ENCODE results near the gene SOAT1. TPM values are rescaled to one million over a fixed set of nuclear protein-coding genes. Genes with fewer than 3 reads are reported as not detected.

The SOAT1 gene
- total RNA-seq, 2 experiments from 2014 or later = 35.7 to 37.2 TPM

GRCh38 chr1:179380299-179380698 is 86.7 kb downstream of the SOAT1 start:
- DNase-seq = no peak
- Histone ChIP-seq H3K27me3 (ENCODE audit: control insufficient read depth in 1 of 2, insufficient read depth in 2 of 2, low read length in 2 of 2) (no peaks in the 10 kb centered on the region), H3K36me3 (ENCODE audit: insufficient read depth, low read length) (no peaks in the 10 kb centered on the region), H3K4me1 (ENCODE audit: insufficient read depth, low read length) (no peaks in the 10 kb centered on the region), H3K4me3 (ENCODE audit: low read length) (no peak overlapping the region), H3K27ac (ENCODE audit: low read depth in 1 of 2, low read length in 2 of 2) (no peak overlapping the region), H3K9me3 (ENCODE audit: control insufficient read depth in 1 of 2, insufficient read depth in 1 of 2, low read length in 2 of 2) (no peaks in the 10 kb centered on the region)
- CTCF ChIA-PET = no interaction called here
- Mint-ChIP-seq H3K36me3 (ENCODE audit: low read depth) (no peaks in the 10 kb centered on the region), H3K27me3 (no peaks in the 10 kb centered on the region), H3K4me3 (no peak overlapping the region), H3K27ac (no peak overlapping the region), H3K4me1 (ENCODE audit: low read depth) (no peaks in the 10 kb centered on the region), H3K9me3 (no peaks in the 10 kb centered on the region)
- POLR2A ChIA-PET = no interaction called here
- no peak for TF ChIP-seq CTCF (IDR thresholded peaks at IDR 0.05)
- no peak for ATAC-seq (ENCODE audit: poor library complexity)
- intact Hi-C loops (cut with DNase I, micrococcal nuclease) = no loop called here

GRCh38 chr1:179384027-179384426 is 90.4 kb downstream of the SOAT1 start:
- TF ChIP-seq CTCF (IDR thresholded peaks at IDR 0.05) = no peak
- Histone ChIP-seq H3K9me3 (ENCODE audit: control insufficient read depth in 1 of 2, insufficient read depth in 1 of 2, low read length in 2 of 2) (no peaks in the 10 kb centered on the region), H3K4me3 (ENCODE audit: low read length) (no peak overlapping the region), H3K36me3 (ENCODE audit: insufficient read depth, low read length) (no peaks in the 10 kb centered on the region), H3K27me3 (ENCODE audit: control insufficient read depth in 1 of 2, insufficient read depth in 2 of 2, low read length in 2 of 2) (no peaks in the 10 kb centered on the region), H3K4me1 (ENCODE audit: insufficient read depth, low read length) (no peaks in the 10 kb centered on the region), H3K27ac (ENCODE audit: low read depth in 1 of 2, low read length in 2 of 2) (no peak overlapping the region)
- Mint-ChIP-seq H3K9me3 (no peaks in the 10 kb centered on the region), H3K4me3 (no peak overlapping the region), H3K36me3 (ENCODE audit: low read depth) (no peaks in the 10 kb centered on the region), H3K4me1 (ENCODE audit: low read depth) (no peaks in the 10 kb centered on the region), H3K27ac (no peak overlapping the region), H3K27me3 (no peaks in the 10 kb centered on the region)
- ATAC-seq (ENCODE audit: poor library complexity) (no peak), DNase-seq (no peak)
- intact Hi-C loops (cut with DNase I, micrococcal nuclease) = no loop called here
- ChIA-PET CTCF (no interaction called here), POLR2A (no interaction called here)

GRCh38 chr1:179385510-179385909 is 91.9 kb downstream of the SOAT1 start:
- Mint-ChIP-seq H3K4me3 (no peak overlapping the region), H3K27me3 (no peaks in the 10 kb centered on the region), H3K4me1 (ENCODE audit: low read depth) (no peaks in the 10 kb centered on the region), H3K36me3 (ENCODE audit: low read depth) (no peaks in the 10 kb centered on the region), H3K9me3 (no peaks in the 10 kb centered on the region), H3K27ac (no peak overlapping the region)
- intact Hi-C loops (cut with DNase I, micrococcal nuclease) = no loop called here
- DNase-seq (no peak), ATAC-seq (ENCODE audit: poor library complexity) (no peak)
- Histone ChIP-seq H3K4me3 (ENCODE audit: low read length) (no peak overlapping the region), H3K4me1 (ENCODE audit: insufficient read depth, low read length) (no peaks in the 10 kb centered on the region), H3K9me3 (ENCODE audit: control insufficient read depth in 1 of 2, insufficient read depth in 1 of 2, low read length in 2 of 2) (no peaks in the 10 kb centered on the region), H3K27ac (ENCODE audit: low read depth in 1 of 2, low read length in 2 of 2) (no peak overlapping the region), H3K27me3 (ENCODE audit: control insufficient read depth in 1 of 2, insufficient read depth in 2 of 2, low read length in 2 of 2) (no peaks in the 10 kb centered on the region), H3K36me3 (ENCODE audit: insufficient read depth, low read length) (no peaks in the 10 kb centered on the region)
- ChIA-PET POLR2A (no interaction called here), CTCF (interaction anchor here (1.0 kb wide), 1 partner anchor 10 kb away, joined by 4 read pairs; no protein-coding TSS in a partner anchor)
- no peak for TF ChIP-seq CTCF (IDR thresholded peaks at IDR 0.05)

Data from CD4-positive, alpha-beta T cell (primary cell).